A673 (cell line): ENCODE measurements around the gene TRIM25. TPM values are rescaled to one million over a fixed set of nuclear protein-coding genes. Genes with fewer than 3 reads are reported as not detected.
"Not testable (repeated sequence)": the region's sequence is repeated elsewhere in the genome, so short reads cannot be mapped to it uniquely, and the experiment has no call there.

Experiments used
- BruUV-seq: library from RNA; stranded (reverse); fragments of 400-500 nt; replicated peaks from 2 replicates; lab custom pipeline; 2021; lab: Mats Ljungman, UMichigan
- CTCF ChIA-PET: fragments of 300-600 bp; sonication (Branson Sonifier 250); formaldehyde crosslinking; loops from one replicate; lab custom pipeline; 2022; ENCODE audit warnings: antibody characterized with exemption; lab: Charles Lee
- POLR2A ChIA-PET: fragments of 300-600 bp; sonication (Branson Sonifier 250); formaldehyde crosslinking; loops from one replicate; lab custom pipeline; 2022; ENCODE audit warnings: antibody characterized with exemption; ENCODE audit not compliant: low non-redundant PET; lab: Charles Lee
- DNase-seq: peaks from one replicate; pipeline ENCODE4 v3.0.0-alpha.2; 2015; ENCODE audit warnings: low spot score
- H3K27ac ChIP-seq: fragments of 200-600 bp; sonication (generic); 2 replicates; pipeline ENCODE4 v1.5.1; 2016; ENCODE audit warnings: mixed run types, low read depth, mild to moderate bottlenecking, mixed read lengths, antibody characterized with exemption, low read length; ENCODE audit not compliant: poor library complexity, severe bottlenecking
- H3K27me3 ChIP-seq: fragments of 200-600 bp; sonication (generic); replicated peaks from 2 replicates; pipeline ENCODE4 v1.6.1; 2017; ENCODE audit warnings: mixed run types, low read depth, mild to moderate bottlenecking, mixed read lengths, antibody characterized with exemption, low read length; ENCODE audit not compliant: insufficient read depth, poor library complexity
- H3K36me3 ChIP-seq: fragments of 200-600 bp; sonication (generic); 2 replicates; pipeline ENCODE4 v1.6.1; 2016; ENCODE audit warnings: mixed run types, mild to moderate bottlenecking, mixed read lengths, antibody characterized with exemption, low read length; ENCODE audit not compliant: insufficient read depth, poor library complexity, severe bottlenecking
- H3K4me1 ChIP-seq: fragments of 200-600 bp; sonication (generic); 2 replicates; pipeline ENCODE4 v1.6.1; 2017; ENCODE audit warnings: mixed run types, mild to moderate bottlenecking, mixed read lengths, antibody characterized with exemption, low read length; ENCODE audit not compliant: insufficient read depth, poor library complexity, severe bottlenecking
- H3K4me3 ChIP-seq: fragments of 200-600 bp; sonication (generic); 2 replicates; pipeline ENCODE4 v1.5.1; 2016; ENCODE audit warnings: low read depth, mixed run types, mild to moderate bottlenecking, mixed read lengths, low read length; ENCODE audit not compliant: poor library complexity, severe bottlenecking
- H3K9me3 ChIP-seq: fragments of 200-600 bp; sonication (generic); 2 replicates; pipeline ENCODE4 v1.6.1; 2016; ENCODE audit warnings: mixed run types, low read depth, mild to moderate bottlenecking, mixed read lengths, antibody characterized with exemption, low read length; ENCODE audit not compliant: poor library complexity, severe bottlenecking
- CTCF ChIP-seq: fragments of 300-800, 200-600 bp; sonication (generic); conservative IDR thresholded peaks from 2 replicates; pipeline ENCODE4 v1.5.1; 2017; ENCODE audit warnings: low read depth, mild to moderate bottlenecking, antibody characterized with exemption, low read length, moderate library complexity, mixed read lengths
- EZH2 ChIP-seq: fragments of 200-600 bp; sonication (generic); IDR thresholded peaks from 2 replicates; pipeline ENCODE4 v1.6.1; 2017; ENCODE audit warnings: borderline replicate concordance, low read depth, mild to moderate bottlenecking, mixed read lengths, antibody characterized with exemption, low read length; ENCODE audit not compliant: poor library complexity, severe bottlenecking
- intact Hi-C: fragments of 100-400 bp; cut with micrococcal nuclease; formaldehyde crosslinking; loops from one replicate; pipeline ENCODE4 v1.10.0; 2022; ENCODE audit not compliant: unreplicated experiment
- total RNA-seq: library from RNA; stranded (reverse); gene quantifications from 2 replicates; pipeline ENCODE4 v1.2.3, GENCODE V29; 2021

TRIM25 gene
- total RNA-seq, 1 experiment from 2014 or later: 58.0 TPM

- Histone ChIP-seq H3K4me3 (no peak overlapping the region), H3K9me3 (no peaks in the 10 kb centered on the region), H3K27ac (no peak overlapping the region), H3K27me3 (no peaks in the 10 kb centered on the region), H3K36me3 (peaks cover 50% of the 10 kb centered on the region), H3K4me1 (no peaks in the 10 kb centered on the region)
- CTCF ChIA-PET: interaction anchor here (1.4 kb wide), 1 partner anchor 120 kb away, joined by 7 read pairs; no protein-coding TSS in a partner anchor
- no TSS peak for BruUV-seq
- intact Hi-C loops: loop anchor here (1.0 to 2.0 kb wide), 2 partner anchors 121 to 347 kb away; partner anchors contain the start of gene NOG
- DNase-seq: peak; percentile 84
- TF ChIP-seq CTCF: peak; percentile 67
- no peak for TF ChIP-seq EZH2
- POLR2A ChIA-PET: no interaction called here
Observed at GRCh38 chr17:56939869-56940484, 26.1 kb upstream of the TRIM25 start.

GRCh38 chr17:56938206-56938605, 24.4 kb upstream of the TRIM25 start:
- H3K36me3 ChIP-seq: peaks cover 41% of the 10 kb centered on the region
- DNase-seq, CTCF ChIA-PET, H3K9me3 ChIP-seq, POLR2A ChIA-PET, H3K27ac ChIP-seq, H3K27me3 ChIP-seq, H3K4me1 ChIP-seq, intact Hi-C loops, H3K4me3 ChIP-seq: not testable (repeated sequence)
- TSS peak; percentile 41 for BruUV-seq

GRCh38 chr17:56937687-56938086, 23.8 kb upstream of the TRIM25 start:
- POLR2A ChIA-PET: no interaction called here

More at GRCh38 chr17:56937687-56938086, 23.8 kb upstream of the TRIM25 start:
- intact Hi-C loops: no loop called here
- H3K9me3 ChIP-seq: no peaks in the 10 kb centered on the region
- peaks cover 41% of the 10 kb centered on the region for H3K36me3 ChIP-seq
- CTCF ChIA-PET: no interaction called here
- no peak overlapping the region for H3K4me3 ChIP-seq
- BruUV-seq: no TSS peak
- TF ChIP-seq CTCF (no peak), EZH2 (no peak)
- no peaks in the 10 kb centered on the region for H3K27me3 ChIP-seq
- H3K4me1 ChIP-seq: no peaks in the 10 kb centered on the region
- DNase-seq: no peak
- no peak overlapping the region for H3K27ac ChIP-seq
